A549 (cell line): Measurements from ENCODE around the gene ARHGEF26.

Experiments used
- CTCF ChIP-seq: fragments of >200 bp; sonication (Bioruptor Twin); formaldehyde crosslinking; IDR thresholded peaks from 3 replicates; pipeline ENCODE4 v1.5.1; 2016
- FOSL2 ChIP-seq, 2 experiments: fragments of 450-650 bp in 1 of 2; fragments of >200 bp in 1 of 2; sonication (Bioruptor Twin) in 1 of 2; formaldehyde crosslinking; IDR thresholded peaks; 2 replicates each; pipeline versions ENCODE4 v1.5.0 to v1.6.1; 2016 to 2020; ENCODE audit warnings: mild to moderate bottlenecking in 1 of 2, moderate library complexity in 1 of 2
- HMGXB4 ChIP-seq: fragments of 250-450 bp; sonication (Bioruptor Pico); IDR thresholded peaks from 2 replicates; pipeline ENCODE4 v1.5.0; 2021; ENCODE audit warnings: mild to moderate bottlenecking, moderate library complexity, borderline replicate concordance
- MYC ChIP-seq: IDR thresholded peaks from 2 replicates; pipeline ENCODE4 v1.6.1; 2012; ENCODE audit warnings: mild to moderate bottlenecking, inconsistent platforms, low read length, improper control_type of control experiment, borderline replicate concordance
- POLR2A ChIP-seq: IDR thresholded peaks from 2 replicates; pipeline ENCODE4 v1.6.1; 2012; ENCODE audit warnings: mild to moderate bottlenecking, low read length
- RAD21 ChIP-seq, 2 experiments: fragments of >200 bp in 1 of 2; sonication (Bioruptor Twin) in 1 of 2; formaldehyde crosslinking in 1 of 2; IDR thresholded peaks in 1 of 2; conservative IDR thresholded peaks in 1 of 2; 2 replicates in 1 of 2; 3 replicates in 1 of 2; pipeline ENCODE4 v1.6.1; 2012 to 2018; ENCODE audit warnings: inconsistent platforms in 1 of 2
- SMC3 ChIP-seq: fragments of >200 bp; sonication (Bioruptor Twin); formaldehyde crosslinking; IDR thresholded peaks from 3 replicates; pipeline ENCODE4 v1.6.1; 2018; ENCODE audit warnings: inconsistent platforms

- no peak for TF ChIP-seq HMGXB4 (CRISPR knock-in tag)
- no peak for TF ChIP-seq CTCF
- no peak for TF ChIP-seq FOSL2 (IDR thresholded peaks at IDR 0.05)
- TF ChIP-seq FOSL2 (CRISPR knock-in tag; IDR thresholded peaks at IDR 0.05) = no peak
- TF ChIP-seq MYC = no peak
- TF ChIP-seq POLR2A = no peak
- no peak for TF ChIP-seq SMC3
- no peak for TF ChIP-seq RAD21 (conservative IDR thresholded peaks at IDR 0.05 in 1 of 2, IDR thresholded peaks at IDR 0.05 in 1 of 2)
These were observed 14.5 kb downstream of the ARHGEF26 start for GRCh38 chr3:154135511-154136173.
